Measurements from ENCODE around the gene NXPH3. TPM values are rescaled to one million over a fixed set of nuclear protein-coding genes. Genes with fewer than 3 reads are reported as not detected.

Gene NXPH3
- polyA plus RNA-seq, 3 donors from 2014 or later: not detected

DNA sequence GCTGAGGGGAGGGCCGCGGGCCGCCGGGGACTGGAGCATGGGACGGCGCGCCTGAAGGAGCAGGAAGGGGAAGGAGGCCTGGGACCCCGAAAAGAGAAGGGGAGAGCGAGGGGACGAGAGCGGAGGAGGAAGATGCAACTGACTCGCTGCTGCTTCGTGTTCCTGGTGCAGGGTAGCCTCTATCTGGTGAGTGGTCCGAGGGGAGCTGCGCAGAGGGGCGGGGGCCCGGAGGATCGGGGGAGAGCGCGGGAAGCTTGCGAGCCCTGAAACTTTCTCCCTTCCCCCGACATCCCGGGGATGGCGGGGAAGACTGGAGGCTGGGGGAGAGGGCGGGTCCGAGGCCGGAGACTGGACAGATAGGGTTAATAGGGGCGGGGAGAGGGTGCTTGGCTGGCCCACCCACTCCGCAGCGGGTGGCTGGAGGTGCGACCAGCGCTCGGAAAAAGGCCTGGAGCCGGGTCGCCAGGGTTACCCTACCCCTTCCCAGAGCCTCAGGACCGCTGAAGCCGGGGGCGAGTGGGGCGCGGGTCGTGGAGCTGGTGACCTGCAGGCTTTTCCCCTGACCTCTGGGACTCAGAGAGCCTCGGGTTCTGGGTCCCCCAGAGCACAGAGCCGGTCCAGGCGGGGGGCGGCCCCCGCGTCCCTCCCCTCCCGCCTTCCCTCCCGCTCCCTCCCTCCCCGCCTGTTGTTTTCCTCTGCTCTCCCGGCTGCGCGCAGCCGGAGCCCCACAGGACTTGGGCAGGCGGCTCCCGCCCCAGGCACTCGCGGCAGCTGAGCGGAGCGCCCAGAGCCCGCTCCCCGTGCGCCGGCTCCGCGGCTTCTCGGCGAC, 631 bp downstream of the NXPH3 start:
- H3K27ac Mint-ChIP-seq: no peak overlapping the region
- peaks cover 16 to 23% (median 18%) of the 10 kb centered on the region in 3 donors for H3K27me3 Mint-ChIP-seq (ENCODE audit: low read depth in 3 of 3)
- no peak for DNase-seq
- H3K4me1 Mint-ChIP-seq: peaks cover 5 to 9% of the 10 kb centered on the region in 2 donors
- peak overlapping the region in 3 of 5 donors; percentile 36 to 44 (median 42) for H3K4me3 Mint-ChIP-seq
- no peaks in the 10 kb centered on the region for H3K36me3 Mint-ChIP-seq
- H3K9me3 Mint-ChIP-seq: no peaks in the 10 kb centered on the region

DNA sequence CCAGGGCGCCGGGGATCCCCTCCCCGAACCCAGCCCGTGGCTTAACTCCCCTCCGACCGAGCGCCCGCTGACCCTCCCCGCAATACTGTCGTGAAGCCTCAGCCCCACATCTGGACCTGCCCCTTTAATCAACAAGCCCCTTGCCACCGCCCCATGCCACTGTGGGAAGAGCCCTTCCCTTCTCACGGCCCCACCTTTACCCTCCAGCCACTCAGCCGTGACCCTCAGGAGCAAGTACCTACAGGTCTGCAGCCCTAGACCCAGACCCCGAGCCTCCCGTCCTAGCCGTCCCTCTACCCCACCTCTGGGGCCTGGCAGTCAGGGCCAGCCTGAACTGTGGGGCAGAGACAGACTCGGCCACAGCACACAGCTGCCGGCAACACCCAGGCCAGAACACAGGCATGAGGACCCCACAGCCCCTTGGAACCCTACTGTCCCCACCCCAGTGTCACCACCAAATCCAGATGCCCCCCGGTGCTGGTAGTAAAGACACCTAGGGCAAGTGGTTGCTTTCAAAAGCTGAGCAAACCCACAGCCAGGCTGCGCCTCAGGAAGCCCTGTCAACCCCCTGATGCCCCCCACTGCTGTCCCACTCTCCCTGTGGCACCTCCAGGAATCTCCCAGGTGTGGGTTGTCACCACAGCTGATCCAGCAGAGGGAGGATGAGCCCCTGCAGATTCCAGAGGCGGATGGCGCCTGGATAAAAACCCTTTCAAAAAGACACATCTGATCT, 1.4 kb downstream of the NXPH3 start:
- H3K4me1 Mint-ChIP-seq: peaks cover 0 to 8% of the 10 kb centered on the region in 2 donors
- no peaks in the 10 kb centered on the region for H3K36me3 Mint-ChIP-seq
- H3K9me3 Mint-ChIP-seq: no peaks in the 10 kb centered on the region
- no peak for DNase-seq
- peaks cover 15 to 23% (median 20%) of the 10 kb centered on the region in 3 donors for H3K27me3 Mint-ChIP-seq (ENCODE audit: low read depth in 3 of 3)
- no peak overlapping the region for H3K27ac Mint-ChIP-seq
- H3K4me3 Mint-ChIP-seq: peak overlapping the region in 1 of 5 donors; percentile 10

- Mint-ChIP-seq H3K4me3 (no peak overlapping the region), H3K9me3 (no peaks in the 10 kb centered on the region), H3K4me1 (peaks cover 0 to 8% of the 10 kb centered on the region in 2 donors), H3K27me3 (ENCODE audit: low read depth in 3 of 3) (peaks cover 14 to 23% (median 20%) of the 10 kb centered on the region in 3 donors), H3K27ac (no peak overlapping the region), H3K36me3 (no peaks in the 10 kb centered on the region)
- DNase-seq: no peak
Measured at GRCh38 chr17:49577650-49577934, 1.9 kb downstream of the NXPH3 start.

GRCh38 chr17:49577963-49578362, 2.3 kb downstream of the NXPH3 start:
- Mint-ChIP-seq H3K4me1 (peaks cover 0 to 8% of the 10 kb centered on the region in 2 donors), H3K4me3 (peak overlapping the region in 1 of 5 donors; percentile 44), H3K36me3 (no peaks in the 10 kb centered on the region), H3K9me3 (no peaks in the 10 kb centered on the region), H3K27me3 (ENCODE audit: low read depth in 3 of 3) (peaks cover 14 to 21% (median 21%) of the 10 kb centered on the region in 3 donors), H3K27ac (no peak overlapping the region)
- no peak for DNase-seq

DNA sequence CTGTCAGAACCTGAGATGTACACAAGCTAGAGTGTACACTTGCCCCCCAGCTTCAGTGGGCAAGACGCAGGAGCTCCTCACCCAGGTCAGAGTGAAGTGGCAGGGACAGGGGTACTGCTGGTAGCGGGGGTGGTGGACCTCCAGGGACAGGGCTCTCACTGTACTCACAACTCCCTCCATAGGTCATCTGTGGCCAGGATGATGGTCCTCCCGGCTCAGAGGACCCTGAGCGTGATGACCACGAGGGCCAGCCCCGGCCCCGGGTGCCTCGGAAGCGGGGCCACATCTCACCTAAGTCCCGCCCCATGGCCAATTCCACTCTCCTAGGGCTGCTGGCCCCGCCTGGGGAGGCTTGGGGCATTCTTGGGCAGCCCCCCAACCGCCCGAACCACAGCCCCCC, 2.7 kb downstream of the NXPH3 start:
- Mint-ChIP-seq H3K36me3 (no peaks in the 10 kb centered on the region), H3K4me1 (peaks cover 0 to 8% of the 10 kb centered on the region in 2 donors), H3K9me3 (no peaks in the 10 kb centered on the region), H3K27me3 (ENCODE audit: low read depth in 3 of 3) (peaks cover 14 to 19% (median 18%) of the 10 kb centered on the region in 3 donors), H3K27ac (no peak overlapping the region), H3K4me3 (no peak overlapping the region)
- no peak for DNase-seq

GRCh38 chr17:49578952-49579500, 3.4 kb downstream of the NXPH3 start:
- no peak overlapping the region for H3K4me3 Mint-ChIP-seq
- peaks cover 12 to 13% (median 12%) of the 10 kb centered on the region in 3 donors for H3K27me3 Mint-ChIP-seq (ENCODE audit: low read depth in 3 of 3)
- peaks cover 0 to 8% of the 10 kb centered on the region in 2 donors for H3K4me1 Mint-ChIP-seq

DNA sequence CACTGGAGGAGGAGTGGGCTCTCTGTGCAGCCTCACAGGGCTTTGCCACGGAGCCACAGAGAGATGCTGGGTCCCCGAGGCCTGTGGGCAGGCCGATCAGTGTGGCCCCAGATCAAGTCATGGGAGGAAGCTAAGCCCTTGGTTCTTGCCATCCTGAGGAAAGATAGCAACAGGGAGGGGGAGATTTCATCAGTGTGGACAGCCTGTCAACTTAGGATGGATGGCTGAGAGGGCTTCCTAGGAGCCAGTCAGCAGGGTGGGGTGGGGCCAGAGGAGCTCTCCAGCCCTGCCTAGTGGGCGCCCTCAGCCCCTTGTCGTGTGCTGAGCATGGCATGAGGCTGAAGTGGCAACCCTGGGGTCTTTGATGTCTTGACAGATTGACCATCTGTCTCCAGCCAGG, 3.9 kb downstream of the NXPH3 start:
- H3K4me3 Mint-ChIP-seq: no peak overlapping the region
- H3K9me3 Mint-ChIP-seq: no peaks in the 10 kb centered on the region
- no peak for DNase-seq
- H3K27ac Mint-ChIP-seq: no peak overlapping the region
- H3K36me3 Mint-ChIP-seq: no peaks in the 10 kb centered on the region
- H3K27me3 Mint-ChIP-seq (ENCODE audit: low read depth in 3 of 3): peaks cover 9 to 12% (median 10%) of the 10 kb centered on the region in 3 donors
- H3K4me1 Mint-ChIP-seq: peaks cover 0 to 8% of the 10 kb centered on the region in 2 donors

More at GRCh38 chr17:49578952-49579500, 3.4 kb downstream of the NXPH3 start:
- H3K27ac Mint-ChIP-seq: no peak overlapping the region
- no peaks in the 10 kb centered on the region for H3K36me3 Mint-ChIP-seq
- DNase-seq: no peak
- no peaks in the 10 kb centered on the region for H3K9me3 Mint-ChIP-seq

- H3K4me1 Mint-ChIP-seq: peaks cover 0 to 6% of the 10 kb centered on the region in 2 donors
- no peak overlapping the region for H3K27ac Mint-ChIP-seq
- no peaks in the 10 kb centered on the region for H3K9me3 Mint-ChIP-seq
- no peaks in the 10 kb centered on the region for H3K36me3 Mint-ChIP-seq
- peaks cover 10 to 11% (median 10%) of the 10 kb centered on the region in 3 donors for H3K27me3 Mint-ChIP-seq (ENCODE audit: low read depth in 3 of 3)
- no peak for DNase-seq
- no peak overlapping the region for H3K4me3 Mint-ChIP-seq
Measured at GRCh38 chr17:49580055-49580721, 4.5 kb downstream of the NXPH3 start.

- no peak for DNase-seq
- Mint-ChIP-seq H3K9me3 (no peaks in the 10 kb centered on the region), H3K4me1 (peaks cover 0 to 5% of the 10 kb centered on the region in 2 donors)
Measured at GRCh38 chr17:49580981-49581647, 5.4 kb downstream of the NXPH3 start.

DNA sequence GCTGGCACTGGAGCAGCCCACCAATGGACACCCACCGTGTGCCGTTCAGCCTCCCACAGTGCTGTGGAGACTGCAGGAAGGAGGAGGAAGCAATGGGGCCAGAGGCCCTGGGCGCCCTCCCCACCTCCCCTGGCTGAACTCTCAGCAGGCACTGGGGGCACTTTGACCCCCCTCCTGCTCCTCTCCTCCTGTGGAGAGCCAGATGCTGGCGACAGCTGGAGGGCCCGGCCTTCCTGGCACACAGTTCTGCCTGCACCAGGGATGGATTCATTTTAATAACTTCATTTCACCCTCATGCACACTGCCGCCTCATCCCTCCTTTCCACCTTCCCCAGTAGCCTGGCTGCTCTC, 6.0 kb downstream of the NXPH3 start:
- no peak overlapping the region for H3K4me3 Mint-ChIP-seq
- no peak overlapping the region for H3K27ac Mint-ChIP-seq
- peaks cover 9 to 12% (median 10%) of the 10 kb centered on the region in 3 donors for H3K27me3 Mint-ChIP-seq (ENCODE audit: low read depth in 3 of 3)
- no peaks in the 10 kb centered on the region for H3K36me3 Mint-ChIP-seq
- no peak for DNase-seq
- peaks cover 0 to 5% of the 10 kb centered on the region in 2 donors for H3K4me1 Mint-ChIP-seq
- H3K9me3 Mint-ChIP-seq: no peaks in the 10 kb centered on the region

More at GRCh38 chr17:49580981-49581647, 5.4 kb downstream of the NXPH3 start:
- Mint-ChIP-seq H3K36me3 (no peaks in the 10 kb centered on the region), H3K4me3 (no peak overlapping the region), H3K27ac (no peak overlapping the region), H3K27me3 (ENCODE audit: low read depth in 3 of 3) (peaks cover 9 to 12% (median 10%) of the 10 kb centered on the region in 3 donors)

GRCh38 chr17:49582055-49582722, 6.5 kb downstream of the NXPH3 start:
- DNase-seq: no peak
- Mint-ChIP-seq H3K9me3 (no peaks in the 10 kb centered on the region), H3K4me1 (peaks cover 0 to 2% of the 10 kb centered on the region in 2 donors), H3K27me3 (ENCODE audit: low read depth in 3 of 3) (peaks cover 6 to 12% (median 9%) of the 10 kb centered on the region in 3 donors), H3K4me3 (no peak overlapping the region), H3K36me3 (no peaks in the 10 kb centered on the region), H3K27ac (no peak overlapping the region)

DNA sequence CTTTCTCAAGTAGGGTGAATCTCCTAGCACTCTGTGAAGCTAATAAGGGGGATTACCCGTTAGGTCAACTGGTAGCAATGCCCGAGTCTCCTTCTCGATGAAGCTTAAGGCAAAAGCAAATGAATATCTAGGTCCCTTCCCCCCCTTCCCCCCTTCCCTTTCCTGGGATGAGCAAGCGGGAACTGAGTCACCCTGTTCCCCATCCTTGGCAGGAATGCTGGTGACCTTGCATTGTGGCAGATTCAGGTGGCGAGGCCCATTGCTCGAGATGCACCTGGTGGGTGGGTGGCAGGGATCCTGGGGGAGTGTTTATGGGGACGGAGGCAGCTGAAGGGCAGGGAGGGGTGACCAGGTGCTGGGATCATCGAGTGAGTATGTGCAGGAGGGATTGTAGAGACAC, 7.1 kb downstream of the NXPH3 start:
- no peak for DNase-seq

DNA sequence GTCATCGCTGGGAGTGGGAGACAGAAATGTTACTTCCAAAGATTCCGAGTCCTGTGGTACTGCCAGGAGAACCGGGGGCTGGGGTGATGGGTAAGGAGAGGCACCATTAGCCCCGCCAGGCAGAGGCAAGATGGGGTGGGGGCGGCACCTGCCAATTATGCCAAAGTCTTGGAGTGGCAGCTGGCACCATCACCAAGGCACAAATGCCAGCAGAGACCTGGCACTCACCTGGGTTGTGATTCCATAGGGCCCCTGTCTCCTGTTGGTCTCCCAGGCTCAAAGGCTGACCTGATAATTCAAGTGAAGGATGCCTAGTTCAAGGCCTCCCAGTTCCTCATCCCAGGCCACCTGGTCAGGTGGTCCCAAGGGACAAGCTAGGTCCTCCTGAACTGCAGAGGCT, 7.6 kb downstream of the NXPH3 start:
- no peak overlapping the region for H3K4me3 Mint-ChIP-seq

More for the DNA sequence above, 7.1 kb downstream of the NXPH3 start:
- no peaks in the 10 kb centered on the region for H3K9me3 Mint-ChIP-seq
- no peaks in the 10 kb centered on the region for H3K36me3 Mint-ChIP-seq
- H3K4me3 Mint-ChIP-seq: no peak overlapping the region
- peaks cover 3 to 9% (median 5%) of the 10 kb centered on the region in 3 donors for H3K27me3 Mint-ChIP-seq (ENCODE audit: low read depth in 3 of 3)
- no peaks in the 10 kb centered on the region for H3K4me1 Mint-ChIP-seq
- H3K27ac Mint-ChIP-seq: no peak overlapping the region

More for the DNA sequence above, 7.6 kb downstream of the NXPH3 start:
- H3K36me3 Mint-ChIP-seq: no peaks in the 10 kb centered on the region
- H3K27ac Mint-ChIP-seq: no peak overlapping the region
- DNase-seq: no peak
- peaks cover 2 to 8% (median 3%) of the 10 kb centered on the region in 3 donors for H3K27me3 Mint-ChIP-seq (ENCODE audit: low read depth in 3 of 3)
- no peaks in the 10 kb centered on the region for H3K4me1 Mint-ChIP-seq
- no peaks in the 10 kb centered on the region for H3K9me3 Mint-ChIP-seq

All from immature natural killer cell (primary cell).